H54 (cell line): Measurements from ENCODE around the gene SEMA4A.

Experiments used
- DNase-seq: peaks from one replicate; pipeline ENCODE4 v3.0.0; 2011; ENCODE audit warnings: low spot score, mixed read lengths; ENCODE audit not compliant: insufficient read length
- FAIRE-seq: peaks from 3 replicates; lab custom pipeline; 2011; peaks lifted over from hg19 to GRCh38; lab: Jason Lieb, UNC
- POLR2A ChIP-seq: IDR thresholded peaks from 2 replicates; pipeline ENCODE4 v1.6.1; 2011; ENCODE audit warnings: low read depth, mild to moderate bottlenecking, low read length

Gene SEMA4A

GRCh38 chr1:156149374-156150332 lies 3.7 kb upstream of the SEMA4A start:
- TF ChIP-seq POLR2A, result no peak
- FAIRE-seq (no peak), DNase-seq (no peak)

GRCh38 chr1:156150333-156151011 lies 2.9 kb upstream of the SEMA4A start:
- TF ChIP-seq POLR2A, result no peak
- no peak for DNase-seq

GRCh38 chr1:156151093-156151688 lies 2.2 kb upstream of the SEMA4A start:
- FAIRE-seq, result no peak
- DNase-seq, result no peak
- TF ChIP-seq POLR2A, result no peak

More at GRCh38 chr1:156150333-156151011, 2.9 kb upstream of the SEMA4A start:
- no peak for FAIRE-seq

GRCh38 chr1:156152628-156153027 lies 757 bp upstream of the SEMA4A start:
- peak; percentile 46 for DNase-seq
- no peak for FAIRE-seq
- no peak for TF ChIP-seq POLR2A

- TF ChIP-seq POLR2A, result no peak
- FAIRE-seq (no peak), DNase-seq (no peak)
Observed at GRCh38 chr1:156154317-156154749, 948 bp downstream of the SEMA4A start.

GRCh38 chr1:156155756-156156510 lies 2.5 kb downstream of the SEMA4A start:
- FAIRE-seq (no peak), DNase-seq (no peak)
- TF ChIP-seq POLR2A, result no peak

- no peak for TF ChIP-seq POLR2A
- FAIRE-seq, result no peak
- DNase-seq, result no peak
Observed at GRCh38 chr1:156157506-156157905, 4.1 kb downstream of the SEMA4A start.

GRCh38 chr1:156157966-156158365 lies 4.6 kb downstream of the SEMA4A start:
- no peak for DNase-seq
- TF ChIP-seq POLR2A, result no peak
- FAIRE-seq, result no peak

GRCh38 chr1:156160000-156160742 lies 6.8 kb downstream of the SEMA4A start:
- FAIRE-seq, result no peak

GRCh38 chr1:156160743-156161171 lies 7.4 kb downstream of the SEMA4A start:
- FAIRE-seq, result no peak

More at GRCh38 chr1:156160000-156160742, 6.8 kb downstream of the SEMA4A start:
- no peak for TF ChIP-seq POLR2A
- no peak for DNase-seq

GRCh38 chr1:156162430-156163037 lies 9.1 kb downstream of the SEMA4A start:
- DNase-seq, result no peak
- no peak for TF ChIP-seq POLR2A
- FAIRE-seq, result no peak

More at GRCh38 chr1:156160743-156161171, 7.4 kb downstream of the SEMA4A start:
- no peak for DNase-seq
- TF ChIP-seq POLR2A, result no peak

GRCh38 chr1:156163712-156164111 lies 10.3 kb downstream of the SEMA4A start:
- FAIRE-seq (no peak), DNase-seq (no peak)
- TF ChIP-seq POLR2A, result no peak
